ENCODE measurements around the gene POLR2J. TPM values are rescaled to one million over a fixed set of nuclear protein-coding genes. Genes with fewer than 3 reads are reported as not detected.

The POLR2J gene
- total RNA-seq, 4 donors from 2014 or later: 6.9 to 31.5 (median 20.8) TPM

DNA sequence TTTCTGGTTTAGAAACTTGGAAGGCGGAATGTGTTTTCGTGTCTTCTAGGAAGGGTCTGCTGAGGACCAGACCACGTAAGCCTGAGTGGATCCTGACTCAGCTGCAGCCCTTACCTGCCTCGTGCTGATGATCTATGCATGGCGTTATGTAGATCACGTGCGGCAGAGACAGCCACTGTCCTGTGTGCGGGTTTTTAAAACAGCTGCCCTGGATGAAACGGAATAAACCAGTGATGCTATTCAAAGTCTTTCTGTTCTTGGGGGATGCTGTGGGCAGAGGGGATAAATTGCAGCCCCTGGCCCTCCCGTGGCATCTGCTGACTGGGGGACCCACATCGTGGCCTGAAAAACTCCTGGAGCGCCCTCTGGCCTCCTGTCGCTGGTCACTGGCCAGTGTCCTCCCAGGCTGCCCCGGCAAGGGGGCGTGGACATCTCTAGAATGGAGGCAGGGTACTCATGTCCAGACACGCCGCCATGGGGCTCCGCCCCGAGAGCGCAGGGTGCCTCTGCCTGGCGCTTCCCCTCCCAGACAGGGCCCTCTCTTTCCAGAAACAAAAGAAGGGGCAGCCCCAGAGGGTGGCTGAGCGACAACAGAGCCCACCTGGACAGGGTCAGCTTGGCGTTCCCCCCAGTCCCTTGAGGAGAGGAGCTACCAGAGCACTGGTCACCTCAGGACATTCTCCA is 27.2 kb downstream of the POLR2J start:
- Histone ChIP-seq H3K4me3 (replicated peaks in 1 of 3) (no peak overlapping the region), H3K36me3 (peaks cover 11 to 13% of the 10 kb centered on the region in 2 donors), H3K27me3 (no peaks in the 10 kb centered on the region), H3K27ac (no peak overlapping the region), H3K4me1 (no peaks in the 10 kb centered on the region), H3K9me3 (no peaks in the 10 kb centered on the region)
- 61 to 66% methylated on average over 10 to 16 of the region's 23 CpGs for WGBS, 2 donors
- DNase-seq: peak; percentile 35 to 36
- TF ChIP-seq, protein P1, sequence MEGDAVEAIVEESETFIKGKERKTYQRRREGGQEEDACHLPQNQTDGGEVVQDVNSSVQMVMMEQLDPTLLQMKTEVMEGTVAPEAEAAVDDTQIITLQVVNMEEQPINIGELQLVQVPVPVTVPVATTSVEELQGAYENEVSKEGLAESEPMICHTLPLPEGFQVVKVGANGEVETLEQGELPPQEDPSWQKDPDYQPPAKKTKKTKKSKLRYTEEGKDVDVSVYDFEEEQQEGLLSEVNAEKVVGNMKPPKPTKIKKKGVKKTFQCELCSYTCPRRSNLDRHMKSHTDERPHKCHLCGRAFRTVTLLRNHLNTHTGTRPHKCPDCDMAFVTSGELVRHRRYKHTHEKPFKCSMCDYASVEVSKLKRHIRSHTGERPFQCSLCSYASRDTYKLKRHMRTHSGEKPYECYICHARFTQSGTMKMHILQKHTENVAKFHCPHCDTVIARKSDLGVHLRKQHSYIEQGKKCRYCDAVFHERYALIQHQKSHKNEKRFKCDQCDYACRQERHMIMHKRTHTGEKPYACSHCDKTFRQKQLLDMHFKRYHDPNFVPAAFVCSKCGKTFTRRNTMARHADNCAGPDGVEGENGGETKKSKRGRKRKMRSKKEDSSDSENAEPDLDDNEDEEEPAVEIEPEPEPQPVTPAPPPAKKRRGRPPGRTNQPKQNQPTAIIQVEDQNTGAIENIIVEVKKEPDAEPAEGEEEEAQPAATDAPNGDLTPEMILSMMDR (IDR thresholded peaks at IDR 0.05): no peak
- no peak for TF ChIP-seq POLR2A (IDR thresholded peaks at IDR 0.05)
- intact Hi-C loops (cut with DNase I): no loop called here

DNA sequence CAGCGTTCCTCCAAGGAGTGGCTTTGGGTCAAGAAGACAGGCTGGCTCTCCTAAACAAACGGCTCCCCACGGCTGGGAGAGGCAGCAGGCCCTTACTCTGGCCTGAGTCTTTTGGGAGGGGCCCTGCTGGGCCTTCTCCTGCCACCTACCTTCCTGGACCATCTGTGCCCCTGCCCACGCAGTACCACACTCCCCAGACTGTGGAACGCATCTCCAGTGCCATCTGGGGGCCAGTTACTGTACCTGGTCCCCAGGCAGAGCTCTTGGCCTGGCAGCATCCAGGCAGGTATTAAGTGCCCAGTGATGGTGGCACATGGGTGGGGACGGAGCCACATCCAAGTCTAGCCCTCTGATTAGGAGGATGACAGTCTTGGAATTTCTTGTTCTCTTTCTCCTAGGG is 28.5 kb downstream of the POLR2J start:
- Histone ChIP-seq H3K27me3 (no peaks in the 10 kb centered on the region), H3K4me3 (replicated peaks in 1 of 3) (no peak overlapping the region), H3K36me3 (peaks cover 14 to 17% of the 10 kb centered on the region in 2 donors), H3K27ac (no peak overlapping the region), H3K9me3 (no peaks in the 10 kb centered on the region), H3K4me1 (no peaks in the 10 kb centered on the region)
- TF ChIP-seq, protein P1 (IDR thresholded peaks at IDR 0.05): no peak
- TF ChIP-seq POLR2A (IDR thresholded peaks at IDR 0.05): no peak
- WGBS, 2 donors: 79 to 81% methylated on average over 5 to 6 of the region's 6 CpGs
- intact Hi-C loops (cut with DNase I): no loop called here
- no peak for DNase-seq

DNA sequence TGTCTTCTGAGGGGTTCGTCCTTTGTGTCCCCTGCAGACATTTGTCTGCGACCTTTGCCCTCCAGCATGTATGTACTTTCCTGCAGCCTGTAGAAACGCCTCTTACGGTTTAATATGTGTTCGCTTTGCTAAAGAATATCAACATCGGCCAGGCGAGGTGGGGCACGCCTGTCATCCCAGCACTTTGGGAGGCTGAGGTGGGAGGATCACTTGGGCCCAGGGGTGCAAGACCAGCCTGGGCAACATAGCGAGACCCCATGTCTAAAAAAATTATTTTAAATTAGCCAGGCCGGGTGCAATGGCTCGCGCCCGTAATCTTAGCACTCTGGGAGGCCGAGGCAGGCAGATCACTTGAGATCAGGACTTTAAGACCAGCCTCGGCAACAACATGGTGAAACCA is 29.6 kb downstream of the POLR2J start:
- H3K27ac ChIP-seq: no peak overlapping the region
- no peaks in the 10 kb centered on the region for H3K9me3 ChIP-seq
- H3K4me3 ChIP-seq (replicated peaks in 1 of 3): no peak overlapping the region
- no peaks in the 10 kb centered on the region for H3K27me3 ChIP-seq
- WGBS, 2 donors: 96 to 97% methylated on average over 14 to 15 of the region's 15 CpGs
- TF ChIP-seq, protein P1 (IDR thresholded peaks at IDR 0.05): no peak
- TF ChIP-seq POLR2A (IDR thresholded peaks at IDR 0.05): no peak
- no peaks in the 10 kb centered on the region for H3K4me1 ChIP-seq
- no peak for DNase-seq
- intact Hi-C loops (cut with DNase I): no loop called here
- peaks cover 14 to 21% of the 10 kb centered on the region in 2 donors for H3K36me3 ChIP-seq

DNA sequence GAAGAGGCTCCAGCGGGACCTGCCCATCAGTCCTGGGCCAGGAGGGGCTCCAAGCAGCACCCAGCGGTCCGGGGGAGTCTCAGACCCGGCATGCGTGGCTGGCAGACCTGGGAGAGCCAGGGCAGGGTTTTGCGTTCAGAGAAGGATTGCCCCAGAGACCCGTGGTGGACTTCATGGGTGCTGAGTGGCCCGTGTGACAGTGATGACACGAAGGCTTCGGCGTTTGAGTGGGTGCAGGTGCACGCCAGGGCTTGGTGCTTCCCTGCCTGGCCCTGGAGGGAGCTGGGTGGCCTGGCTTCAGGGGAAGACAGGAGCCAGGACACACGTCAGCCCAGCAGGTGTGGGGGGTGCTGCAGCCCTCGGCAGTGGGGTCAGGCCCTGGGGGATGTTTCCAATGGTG is 31.4 kb downstream of the POLR2J start:
- no peak for TF ChIP-seq POLR2A (IDR thresholded peaks at IDR 0.05)
- TF ChIP-seq, protein P1 (IDR thresholded peaks at IDR 0.05): no peak

DNA sequence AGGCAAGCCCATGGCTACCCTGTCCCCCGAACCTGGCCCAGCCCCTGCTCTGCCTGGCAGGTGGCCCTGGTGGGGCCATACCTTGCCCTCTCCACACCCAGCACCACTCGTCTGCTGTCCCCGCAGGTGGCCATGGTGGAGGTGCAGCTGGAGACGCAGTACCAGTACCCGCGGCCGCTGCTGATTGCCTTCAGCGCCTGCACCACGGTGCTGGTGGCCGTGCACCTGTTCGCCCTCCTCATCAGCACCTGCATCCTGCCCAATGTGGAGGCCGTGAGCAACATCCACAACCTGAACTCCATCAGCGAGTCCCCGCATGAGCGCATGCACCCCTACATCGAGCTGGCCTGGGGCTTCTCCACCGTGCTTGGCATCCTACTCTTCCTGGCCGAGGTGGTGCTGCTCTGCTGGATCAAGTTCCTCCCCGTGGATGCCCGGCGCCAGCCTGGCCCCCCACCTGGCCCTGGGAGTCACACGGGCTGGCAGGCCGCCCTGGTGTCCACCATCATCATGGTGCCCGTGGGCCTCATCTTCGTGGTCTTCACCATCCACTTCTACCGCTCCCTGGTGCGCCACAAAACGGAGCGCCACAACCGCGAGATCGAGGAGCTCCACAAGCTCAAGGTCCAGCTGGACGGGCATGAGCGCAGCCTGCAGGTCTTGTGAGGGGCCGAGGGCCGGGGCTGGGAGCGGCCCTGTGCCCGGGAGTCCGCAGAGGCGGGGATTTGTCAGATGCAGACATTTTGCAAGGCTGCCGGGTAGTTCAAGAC is 32.1 kb downstream of the POLR2J start:
- WGBS, 2 donors: 95 to 97% methylated on average over 39 to 41 of the region's 41 CpGs
- Histone ChIP-seq H3K36me3 (peaks cover 14 to 26% of the 10 kb centered on the region in 2 donors), H3K27me3 (no peaks in the 10 kb centered on the region), H3K9me3 (no peaks in the 10 kb centered on the region), H3K4me1 (no peaks in the 10 kb centered on the region), H3K27ac (no peak overlapping the region), H3K4me3 (replicated peaks in 1 of 3) (no peak overlapping the region)
- DNase-seq: no peak
- intact Hi-C loops (cut with DNase I): no loop called here
- TF ChIP-seq, protein P1 (IDR thresholded peaks at IDR 0.05): no peak
- no peak for TF ChIP-seq POLR2A (IDR thresholded peaks at IDR 0.05)

More for the DNA sequence above, 31.4 kb downstream of the POLR2J start:
- no peak overlapping the region for H3K27ac ChIP-seq
- intact Hi-C loops (cut with DNase I): no loop called here
- H3K4me3 ChIP-seq (replicated peaks in 1 of 3): no peak overlapping the region
- H3K4me1 ChIP-seq: no peaks in the 10 kb centered on the region
- H3K27me3 ChIP-seq: no peaks in the 10 kb centered on the region
- no peaks in the 10 kb centered on the region for H3K9me3 ChIP-seq
- H3K36me3 ChIP-seq: peaks cover 14 to 21% of the 10 kb centered on the region in 2 donors
- DNase-seq: no peak
- WGBS, 2 donors: 91 to 92% methylated on average over 6 to 14 of the region's 14 CpGs
